Adrenal gland (tissue), 5 donors: ENCODE data around the gene GALNT9.

Experiments used
- CTCF ChIP-seq, 6 experiments: fragments of 450-650 bp in 4 of 6; fragments of 200-600 bp in 2 of 6; sonication (generic) in 1 of 6; IDR thresholded peaks; 1 replicate in 5 of 6; 2 replicates in 1 of 6; pipeline versions ENCODE4 v1.5.1 to v1.8.0; 2016 to 2021; ENCODE audit warnings: antibody characterized with exemption in 6 of 6, mild to moderate bottlenecking in 2 of 6, moderate library complexity in 1 of 6
- POLR2A ChIP-seq, 2 donors: fragments of 450-650 bp; IDR thresholded peaks; one replicate each; pipeline ENCODE4 v1.6.1; 2017; ENCODE audit warnings: antibody characterized with exemption in 2 of 2, mild to moderate bottlenecking in 2 of 2, moderate library complexity in 1 of 2
- donor health status: DM: no; HTN: no; CAD: no.

DNA sequence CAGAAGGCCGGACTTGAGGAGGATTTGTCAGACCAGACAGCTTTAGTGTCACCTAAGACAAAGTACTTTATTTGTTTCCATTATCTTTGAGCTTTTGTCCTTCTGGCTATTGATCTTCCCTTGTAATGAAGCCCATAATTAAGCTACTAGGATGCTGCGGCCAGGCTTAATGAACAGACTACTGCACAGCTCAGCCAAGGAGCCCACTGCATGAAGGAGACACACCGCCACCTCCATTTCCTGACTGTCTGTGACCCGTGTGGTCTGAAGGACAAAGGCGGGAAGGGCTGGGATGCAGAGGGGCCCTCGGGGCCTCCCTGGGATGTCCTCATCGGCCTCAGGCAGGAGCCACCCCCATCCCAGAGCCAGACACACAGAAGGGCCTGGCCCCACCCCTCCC, 31.0 kb upstream of the GALNT9 start:
- TF ChIP-seq POLR2A (IDR thresholded peaks at IDR 0.05) (no peak), CTCF (IDR thresholded peaks at IDR 0.05) (no peak)
